HG03520 (cell line): ENCODE data around the gene OMD.
"Not testable (repeated sequence)": the region's sequence is repeated elsewhere in the genome, so short reads cannot be mapped to it uniquely, and the experiment has no call there.

Source experiments
- ATAC-seq: cut with Tn5 transposase; IDR thresholded peaks from one replicate; pipeline ENCODE4 v1.9.1; 2021; ENCODE audit warnings: mild to moderate bottlenecking, moderate library complexity; ENCODE audit not compliant: unreplicated experiment

The OMD gene

DNA sequence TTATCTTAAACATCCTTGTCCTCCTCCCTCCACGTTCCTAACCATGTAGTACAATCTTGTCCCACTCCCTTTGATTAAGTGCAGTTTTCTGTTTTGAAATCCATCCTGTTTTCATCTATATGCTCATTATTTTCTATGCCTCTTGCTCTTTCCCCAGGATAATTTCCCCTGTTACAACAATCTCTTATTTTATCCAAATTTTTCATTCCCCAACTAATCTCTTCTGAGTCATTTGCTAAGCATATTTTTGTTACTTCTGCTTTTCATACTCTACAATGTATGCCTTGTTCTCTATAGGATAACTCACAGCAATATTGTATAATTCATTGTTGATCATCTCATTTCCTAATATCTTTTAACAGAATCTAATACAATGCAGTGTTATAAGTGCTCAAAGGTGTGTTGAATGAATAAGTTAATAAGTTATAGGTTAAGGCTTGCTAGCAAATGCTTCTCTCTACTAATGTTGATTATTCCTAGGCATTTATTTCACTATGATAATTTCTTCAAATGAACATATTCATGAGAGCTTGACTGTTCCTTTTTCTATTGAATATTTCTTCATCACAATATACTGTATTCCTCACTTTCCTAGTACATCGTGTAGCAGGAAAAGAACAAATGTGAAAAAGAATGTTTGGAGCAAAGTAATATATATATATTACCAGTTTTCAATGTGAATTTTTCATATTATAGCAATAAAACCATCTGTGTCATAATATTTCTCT, 1.5 kb downstream of the OMD start:
- no peak for ATAC-seq

DNA sequence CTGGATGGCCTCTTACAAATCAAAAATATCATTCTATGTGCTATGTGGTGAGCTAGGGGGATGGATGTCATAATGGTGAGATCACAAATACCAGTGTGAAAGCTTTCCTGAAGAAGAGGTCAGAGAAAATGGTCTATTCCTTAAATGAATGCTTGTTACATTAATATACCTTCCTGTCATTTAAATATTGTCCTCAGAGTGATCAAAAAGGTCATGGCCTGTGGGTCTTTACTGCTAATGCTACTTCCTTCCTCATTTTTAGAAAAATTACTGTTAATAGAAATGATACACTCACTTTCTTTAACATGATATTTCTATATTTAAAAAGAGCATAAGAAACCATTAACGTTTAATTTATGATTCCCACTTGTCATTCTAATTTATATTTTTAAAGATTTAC, 9.7 kb downstream of the OMD start:
- no peak for ATAC-seq

DNA sequence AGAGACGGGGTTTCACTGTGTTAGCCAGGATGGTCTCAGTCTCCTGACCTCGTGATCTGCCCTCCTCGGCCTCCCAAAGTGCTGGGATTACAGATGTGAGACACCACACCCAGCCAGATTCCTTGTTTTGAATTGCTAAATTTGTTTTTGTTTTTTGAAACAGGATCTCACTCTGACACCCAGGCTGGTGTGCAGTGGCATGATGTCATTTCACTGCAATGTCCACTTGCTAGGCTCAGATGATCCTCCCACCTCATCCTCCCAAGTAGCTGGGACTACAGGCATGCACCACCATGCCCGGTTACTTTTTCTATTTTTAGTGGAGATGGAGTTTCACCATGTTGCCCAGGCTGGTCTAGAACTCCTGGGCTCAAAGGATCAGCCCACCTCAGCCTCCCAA, 13.1 kb downstream of the OMD start:
- ATAC-seq, result not testable (repeated sequence)

DNA sequence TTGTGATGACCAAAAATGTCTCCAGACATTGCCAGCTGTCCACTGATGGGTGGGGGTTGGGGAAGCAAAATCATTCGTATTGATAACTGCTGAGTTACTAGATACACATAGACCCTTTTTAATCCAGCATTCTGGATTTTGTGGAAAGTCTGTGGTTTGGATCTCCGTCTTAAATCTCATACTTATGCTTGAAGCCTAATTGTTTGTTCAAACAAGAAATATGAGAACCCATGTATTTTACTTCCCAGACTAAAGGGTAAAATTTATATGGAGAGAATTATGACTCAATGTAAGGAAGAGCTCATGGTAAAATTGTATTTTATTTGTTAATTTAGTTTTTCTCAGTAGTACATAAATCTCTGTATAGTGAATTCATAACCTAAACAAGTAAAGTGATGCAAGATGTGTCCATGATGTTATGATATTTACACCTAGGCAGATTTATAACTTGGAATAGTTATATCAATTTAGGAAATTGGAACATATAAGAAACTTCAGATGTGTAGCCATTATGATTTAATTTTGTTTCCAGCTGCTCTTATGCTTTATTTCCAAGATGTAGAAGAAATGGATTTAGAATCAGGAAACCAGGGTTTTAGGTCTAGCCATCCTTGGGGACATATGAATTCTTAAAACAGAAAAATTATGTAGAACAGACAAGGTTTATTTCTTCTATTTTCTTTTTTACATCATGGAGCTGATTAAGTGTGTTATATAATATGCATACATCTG, 15.4 kb downstream of the OMD start:
- ATAC-seq, result no peak

DNA sequence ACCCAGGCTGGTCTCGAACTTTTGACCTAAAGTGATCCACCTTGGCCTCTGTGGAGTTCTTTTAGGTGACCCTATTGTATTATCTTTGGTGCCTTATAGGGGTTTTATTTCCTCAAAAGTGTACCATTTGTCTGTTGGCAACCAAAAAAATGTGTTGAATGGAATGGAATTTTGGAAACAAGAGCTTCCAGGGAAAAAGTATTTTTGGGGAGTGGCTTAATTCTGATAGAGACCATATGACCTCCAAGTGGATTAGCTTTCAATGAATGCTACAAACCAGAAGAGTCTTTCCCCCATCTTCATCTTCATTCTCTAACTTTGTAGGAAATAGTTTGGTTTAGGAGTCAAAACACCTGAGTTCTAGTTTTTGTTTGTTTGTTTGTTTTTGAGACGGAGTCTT, 16.5 kb downstream of the OMD start:
- ATAC-seq, result no peak

DNA sequence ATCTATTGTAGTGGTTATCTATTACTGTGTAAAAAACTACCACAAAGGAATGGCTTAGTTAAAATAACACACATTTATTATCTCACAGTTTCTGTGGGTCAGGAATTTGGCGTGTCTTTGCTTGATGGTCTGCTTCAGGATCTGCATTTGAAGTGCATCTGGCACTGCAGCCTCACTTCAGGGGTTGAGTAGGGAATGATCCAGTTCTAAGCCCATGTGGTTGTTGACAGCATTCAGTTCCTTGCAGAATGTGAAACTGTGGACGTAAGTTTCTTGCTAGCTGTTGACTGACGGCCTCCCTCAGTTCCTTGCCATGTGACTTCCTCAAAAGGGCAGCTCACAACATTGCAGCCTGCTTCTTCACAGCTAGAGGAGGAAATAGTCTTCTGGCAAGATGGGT, 17.8 kb downstream of the OMD start:
- no peak for ATAC-seq

DNA sequence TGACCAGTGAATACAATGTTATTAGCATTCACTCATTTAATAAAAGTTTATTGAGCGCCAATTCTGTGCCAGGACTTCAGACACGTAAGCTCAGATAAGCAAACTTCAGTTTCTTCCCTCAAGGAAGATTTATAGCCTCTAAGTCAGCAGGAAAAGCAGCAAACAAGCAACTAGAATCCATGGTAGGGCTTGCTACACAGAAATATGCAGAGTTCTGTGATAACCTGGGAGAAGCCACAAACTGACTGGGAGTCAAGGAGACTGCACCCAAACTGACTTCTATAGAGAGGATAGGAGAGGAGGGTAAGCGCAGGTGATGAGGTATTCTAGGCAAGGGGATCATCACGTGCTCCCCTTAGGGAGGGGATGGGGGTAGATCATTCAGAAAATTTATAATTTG, 18.5 kb downstream of the OMD start:
- ATAC-seq, result no peak

DNA sequence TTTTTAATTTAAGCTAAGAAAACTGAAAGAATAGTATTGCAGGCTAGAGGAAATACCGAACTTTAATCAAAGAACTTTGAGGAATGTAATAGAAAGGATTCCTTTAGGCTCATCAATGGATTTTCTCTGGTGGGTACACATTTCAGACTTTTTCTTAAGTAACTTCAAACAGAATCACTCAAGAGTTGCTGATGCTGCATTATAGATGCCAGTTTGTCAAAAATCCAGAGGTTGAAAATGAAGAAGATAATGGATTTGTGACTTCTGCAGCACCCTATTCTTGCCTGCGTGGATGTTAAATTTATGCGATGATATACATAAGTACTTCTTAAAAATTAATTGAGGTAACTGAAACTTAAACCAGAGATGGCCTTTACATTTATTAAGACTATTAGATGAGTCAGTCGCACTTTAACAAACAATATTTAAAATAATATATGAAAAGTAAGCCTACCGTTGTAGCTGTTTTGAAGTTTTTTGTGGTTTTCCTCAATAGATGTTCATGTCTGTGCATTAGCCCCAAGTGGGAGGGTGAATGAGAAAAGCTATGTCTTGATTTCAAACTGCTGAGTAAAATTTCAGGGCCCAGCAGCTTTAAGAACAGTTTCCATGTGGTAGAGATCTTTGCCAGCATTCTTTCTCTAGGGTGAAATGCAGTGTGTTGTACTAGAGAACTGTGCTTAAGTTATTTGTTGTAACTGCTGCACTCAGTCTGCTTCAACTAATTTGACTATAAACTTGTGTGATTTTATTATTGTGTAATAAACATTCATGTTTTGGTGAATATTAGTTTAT, 20.0 kb downstream of the OMD start, which contains the start of gene OGN:
Gene OGN (minus strand): TSS at position 537 of the 795 bp plus-strand sequence. CDS start 1,171 bp downstream, outside the sequence.
- ATAC-seq, result no peak

DNA sequence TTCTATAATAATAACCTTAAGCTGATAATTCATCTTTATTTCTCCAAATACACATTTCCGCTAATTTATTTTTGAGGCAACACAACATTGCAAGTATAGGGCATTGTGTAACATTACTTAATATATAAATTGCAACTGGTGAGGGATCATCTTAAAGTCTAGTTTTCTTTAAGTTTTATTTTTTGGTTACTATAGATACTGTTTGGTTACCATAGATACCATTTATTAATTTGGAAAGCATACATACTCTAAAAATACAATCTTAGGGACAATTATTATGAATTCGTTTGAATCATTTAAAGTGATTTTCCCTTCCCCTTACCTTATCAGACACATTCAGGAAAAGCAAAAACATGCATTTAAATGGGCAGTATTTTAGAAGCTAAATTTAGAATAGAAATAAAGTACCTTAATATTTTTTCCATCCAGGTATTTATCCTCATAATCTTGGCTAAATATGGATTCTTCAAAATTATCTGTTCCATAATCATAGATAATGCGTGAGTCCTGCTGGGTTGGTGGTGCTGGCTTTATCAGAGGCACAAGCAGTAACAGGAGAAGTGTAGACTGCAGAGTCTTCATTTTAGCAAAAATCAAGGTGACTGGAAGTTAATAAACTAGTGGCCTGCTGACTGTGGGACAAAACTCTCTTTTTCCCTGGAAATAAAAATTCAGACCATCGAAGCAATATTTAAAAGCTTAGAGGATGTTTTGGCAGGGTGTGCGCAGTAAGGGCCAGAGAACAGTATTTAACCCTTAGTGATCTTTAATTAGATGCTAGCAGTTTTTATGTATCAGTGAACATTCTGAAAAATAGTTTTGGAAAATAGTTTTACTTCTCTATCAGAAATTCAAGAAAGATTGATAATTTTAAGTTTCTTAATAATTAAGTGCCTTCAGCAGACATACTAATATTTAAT, 21.2 kb downstream of the OMD start:
- no peak for ATAC-seq

DNA sequence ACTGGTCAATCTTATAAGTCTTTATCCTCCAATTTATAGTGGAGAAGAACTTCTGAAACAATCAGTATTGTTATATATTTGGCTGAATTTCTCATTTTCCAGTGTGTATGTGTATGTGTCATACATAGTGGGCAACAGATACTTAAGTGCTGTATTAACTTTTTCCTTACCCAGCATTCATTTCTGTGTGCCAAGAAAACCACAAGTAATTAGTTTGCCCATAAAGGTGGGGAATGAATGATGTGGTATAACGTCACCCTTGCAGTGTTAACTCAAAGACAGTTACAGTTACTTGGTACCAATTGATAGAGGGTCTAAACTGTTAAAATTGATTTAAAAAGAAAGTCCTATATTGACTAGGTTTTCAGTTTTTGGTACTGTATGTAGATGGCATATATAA, 21.9 kb downstream of the OMD start:
- ATAC-seq, result no peak

DNA sequence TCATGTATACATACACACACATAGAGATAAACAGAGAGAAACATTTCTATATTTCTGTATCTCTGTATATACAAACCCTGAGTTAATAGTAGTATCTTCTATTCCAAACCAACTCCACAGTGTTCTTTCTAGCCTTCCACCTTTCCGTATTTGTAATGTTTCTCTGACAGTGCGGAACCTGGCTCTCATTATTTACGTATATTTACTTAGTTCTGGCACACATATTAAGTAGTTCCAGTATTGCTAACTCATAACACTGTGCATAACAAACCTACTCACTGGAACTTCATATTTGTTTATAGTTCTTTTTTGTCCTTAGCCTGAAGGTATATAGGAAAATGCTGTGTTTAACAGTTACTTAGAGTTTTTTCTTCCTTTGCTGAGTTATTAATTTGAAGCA, 26.4 kb downstream of the OMD start:
- ATAC-seq, result no peak

DNA sequence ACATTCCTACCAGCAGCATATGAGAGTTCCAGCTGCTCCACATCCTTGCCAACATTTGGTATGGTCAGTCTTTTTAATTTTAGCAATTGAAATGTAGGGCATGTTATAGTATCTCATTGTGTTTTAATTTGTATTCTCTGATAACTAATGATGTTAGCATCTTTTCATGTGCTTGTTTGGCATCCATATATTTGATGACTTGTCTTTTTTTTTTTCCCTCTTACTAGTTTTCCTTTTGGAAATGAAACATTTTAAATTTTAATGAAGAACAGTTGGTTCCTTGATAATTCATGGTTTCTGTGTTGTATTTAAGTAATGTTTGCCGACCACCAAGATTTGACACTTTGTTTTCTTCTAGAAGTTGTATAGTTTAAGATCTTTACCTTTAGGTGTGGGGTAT, 28.7 kb downstream of the OMD start:
- no peak for ATAC-seq

DNA sequence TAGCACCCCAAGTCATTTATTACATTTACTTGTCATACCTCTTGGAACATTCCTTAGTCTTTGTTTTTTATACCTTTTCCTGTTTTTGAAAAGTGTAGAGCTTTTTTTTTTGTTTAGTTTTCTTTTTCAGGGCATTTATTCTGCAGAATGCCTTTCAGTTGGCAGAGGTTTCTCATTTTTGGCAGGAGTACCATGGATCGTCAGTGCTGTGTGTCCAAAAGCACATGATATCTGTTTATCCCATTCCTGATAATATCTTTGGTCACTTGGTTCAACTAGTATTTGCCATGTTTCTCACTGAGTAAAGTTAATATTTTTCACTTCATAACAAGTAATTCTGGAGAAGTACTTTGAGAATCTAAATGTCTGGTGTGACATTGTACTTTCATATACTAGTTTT, 30.6 kb downstream of the OMD start:
- no peak for ATAC-seq

DNA sequence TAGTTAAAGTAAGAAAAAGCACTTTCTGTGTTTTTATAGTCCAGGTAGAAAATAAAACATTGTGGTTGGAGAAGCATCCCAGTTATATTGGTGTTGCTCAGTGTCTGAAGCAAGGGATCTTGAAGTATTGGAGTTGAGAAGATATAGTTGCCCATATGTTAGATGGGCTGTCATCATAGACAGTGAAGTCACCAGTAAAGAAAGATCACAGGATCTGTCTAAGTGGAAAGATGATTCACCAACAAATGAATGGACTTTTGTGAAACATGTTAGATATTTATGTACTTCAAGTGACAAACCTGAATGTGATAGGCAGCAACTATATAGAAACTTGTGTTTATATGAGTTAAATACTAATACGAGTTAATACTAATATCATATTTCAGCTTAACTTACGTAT, 31.6 kb downstream of the OMD start:
- ATAC-seq, result no peak

DNA sequence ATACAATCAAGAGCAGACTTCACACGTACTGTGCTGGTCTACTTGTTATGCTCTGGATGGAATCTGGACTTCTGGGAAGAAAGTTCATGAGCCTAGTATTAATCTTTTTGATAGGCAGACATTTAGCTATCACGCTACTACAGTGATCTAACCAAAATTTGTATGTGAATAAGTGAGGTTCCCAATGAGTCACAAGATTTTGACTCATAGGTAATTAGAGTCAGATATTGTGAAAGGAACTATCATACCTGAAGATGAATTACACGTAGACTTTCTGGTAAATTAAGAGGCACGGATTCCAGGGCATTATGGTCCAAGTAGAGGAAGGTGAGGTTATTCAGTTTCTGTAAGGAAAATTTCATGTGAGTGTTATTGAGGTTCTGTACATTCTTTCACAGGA, 38.3 kb downstream of the OMD start:
- no peak for ATAC-seq

DNA sequence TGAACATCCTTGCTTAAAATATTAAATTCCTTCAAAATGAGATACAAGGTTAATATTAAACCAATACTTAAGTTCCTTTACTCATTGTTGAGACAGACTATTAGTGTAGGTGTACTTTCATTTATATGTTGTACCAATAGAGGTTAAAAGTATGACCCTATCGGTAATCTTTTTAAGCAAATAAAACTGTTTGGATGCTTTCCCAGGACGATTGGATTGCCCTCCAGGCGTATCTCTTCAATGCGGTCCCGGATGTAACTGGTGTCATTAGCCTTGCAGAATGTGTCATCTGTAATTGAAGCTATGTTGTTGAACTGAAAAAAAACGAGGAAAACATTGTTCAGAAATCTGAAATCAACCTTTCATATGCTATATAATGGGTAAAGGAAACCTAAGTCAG, 38.8 kb downstream of the OMD start:
- ATAC-seq, result no peak

DNA sequence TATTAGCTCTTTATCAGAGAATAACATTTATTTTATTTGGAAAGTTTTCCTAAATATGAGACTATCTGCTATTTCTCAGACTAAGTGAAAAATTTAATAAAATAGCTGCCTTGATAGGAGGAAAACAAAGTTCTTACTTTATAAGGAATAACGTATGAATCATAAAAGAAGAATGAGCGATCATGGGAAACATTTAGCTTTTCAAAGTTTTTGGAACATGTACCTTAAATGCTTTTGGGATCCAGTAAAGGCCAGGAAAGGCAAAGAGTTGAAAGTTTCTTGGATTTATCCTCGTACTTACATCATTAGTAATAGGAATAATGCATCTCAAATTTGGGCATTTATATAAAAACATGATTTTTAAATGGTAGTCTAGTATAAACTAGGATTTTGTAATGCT, 39.3 kb downstream of the OMD start:
- ATAC-seq, result no peak

DNA sequence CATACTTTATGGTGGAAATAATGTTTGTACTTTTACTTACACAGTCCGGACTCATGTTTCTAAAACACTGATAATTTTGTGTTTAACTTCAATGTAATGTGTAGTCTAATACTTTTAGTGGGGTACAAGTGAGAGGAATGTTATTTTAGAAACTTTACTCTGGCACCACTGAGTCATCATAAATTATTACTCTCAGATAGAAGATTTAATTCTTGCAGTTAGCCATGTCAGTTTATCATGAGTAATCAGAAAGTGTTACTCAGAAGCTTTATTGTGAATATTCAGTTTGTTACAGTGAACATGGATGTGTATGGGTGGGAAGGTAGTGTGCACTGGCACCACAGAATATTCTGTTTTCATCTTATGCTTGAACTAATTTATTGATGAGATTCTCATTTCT, 39.9 kb downstream of the OMD start:
- no peak for ATAC-seq

DNA sequence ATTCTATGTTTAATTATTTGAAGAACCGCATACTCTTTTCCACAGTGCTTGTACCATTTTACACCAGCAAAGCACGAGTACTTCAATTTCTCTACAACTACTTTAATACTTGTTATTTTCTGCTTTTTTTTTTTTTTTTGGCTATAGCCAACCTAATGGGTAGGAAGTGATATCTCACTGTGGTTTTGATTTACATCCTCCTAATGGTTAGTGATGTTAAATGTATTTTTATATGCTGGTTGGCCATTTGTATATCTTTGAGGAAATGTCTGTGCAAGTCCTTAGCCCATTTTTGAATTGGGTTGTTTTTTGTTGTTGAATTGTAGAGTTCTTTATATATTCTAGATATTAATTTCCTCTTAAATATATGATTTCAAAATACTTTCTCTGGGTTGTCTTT, 42.5 kb downstream of the OMD start:
- no peak for ATAC-seq

DNA sequence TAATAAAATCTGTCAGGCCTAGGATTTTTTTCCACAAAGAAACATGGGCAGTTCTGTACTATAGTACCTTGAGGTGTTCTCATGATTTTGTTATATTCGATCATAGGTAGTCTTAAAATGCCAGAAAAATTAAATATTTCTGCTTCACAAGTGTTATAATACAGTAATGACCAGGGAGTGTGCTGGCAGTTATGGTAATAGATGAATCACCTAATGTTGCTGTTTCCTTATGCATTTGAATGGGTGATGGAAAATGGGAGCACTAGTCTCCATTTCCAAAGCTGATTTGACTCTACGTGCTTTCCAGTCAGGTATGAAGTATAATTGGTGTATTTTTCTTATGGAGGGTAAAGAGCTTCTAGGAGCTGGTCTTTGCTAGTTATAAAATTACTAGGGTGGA, 43.7 kb downstream of the OMD start:
- ATAC-seq, result no peak
